ENCODE data around the gene SATB1.

SATB1 gene

GRCh38 chr3:18403061-18403460 lies 22.1 kb downstream of the SATB1 start:
- intact Hi-C loops (cut with micrococcal nuclease) = no loop called here
- Mint-ChIP-seq H3K36me3 (ENCODE audit: low read depth) (peaks cover 7% of the 10 kb centered on the region), H3K4me3 (no peak overlapping the region), H3K27me3 (no peaks in the 10 kb centered on the region), H3K9me3 (no peaks in the 10 kb centered on the region), H3K4me1 (ENCODE audit: low read depth) (peaks cover 22% of the 10 kb centered on the region), H3K27ac (no peak overlapping the region)

- Mint-ChIP-seq H3K27ac (no peak overlapping the region), H3K4me1 (ENCODE audit: low read depth) (peaks cover 22% of the 10 kb centered on the region), H3K27me3 (no peaks in the 10 kb centered on the region), H3K4me3 (no peak overlapping the region), H3K9me3 (no peaks in the 10 kb centered on the region), H3K36me3 (ENCODE audit: low read depth) (peaks cover 7% of the 10 kb centered on the region)
- intact Hi-C loops (cut with micrococcal nuclease) = no loop called here
These were observed 22.8 kb downstream of the SATB1 start for GRCh38 chr3:18402239-18402799.

GRCh38 chr3:18401300-18401961 lies 23.7 kb downstream of the SATB1 start:
- Mint-ChIP-seq H3K27ac (no peak overlapping the region), H3K9me3 (no peaks in the 10 kb centered on the region), H3K4me3 (no peak overlapping the region), H3K4me1 (ENCODE audit: low read depth) (peaks cover 22% of the 10 kb centered on the region), H3K27me3 (no peaks in the 10 kb centered on the region), H3K36me3 (ENCODE audit: low read depth) (peaks cover 16% of the 10 kb centered on the region)
- intact Hi-C loops (cut with micrococcal nuclease) = no loop called here

GRCh38 chr3:18398448-18398847 lies 26.7 kb downstream of the SATB1 start:
- peaks cover 22% of the 10 kb centered on the region for H3K4me1 Mint-ChIP-seq (ENCODE audit: low read depth)
- H3K27me3 Mint-ChIP-seq = no peaks in the 10 kb centered on the region
- no peak overlapping the region for H3K27ac Mint-ChIP-seq
- H3K9me3 Mint-ChIP-seq = no peaks in the 10 kb centered on the region
- intact Hi-C loops (cut with micrococcal nuclease) = no loop called here
- peaks cover 31% of the 10 kb centered on the region for H3K36me3 Mint-ChIP-seq (ENCODE audit: low read depth)
- no peak overlapping the region for H3K4me3 Mint-ChIP-seq

GRCh38 chr3:18396428-18396827 lies 28.7 kb downstream of the SATB1 start:
- Mint-ChIP-seq H3K36me3 (ENCODE audit: low read depth) (peaks cover 36% of the 10 kb centered on the region), H3K27ac (no peak overlapping the region), H3K4me1 (ENCODE audit: low read depth) (peaks cover 7% of the 10 kb centered on the region), H3K4me3 (no peak overlapping the region), H3K27me3 (no peaks in the 10 kb centered on the region), H3K9me3 (no peaks in the 10 kb centered on the region)
- intact Hi-C loops (cut with micrococcal nuclease) = no loop called here

GRCh38 chr3:18394384-18394995 lies 30.6 kb downstream of the SATB1 start:
- peaks cover 29% of the 10 kb centered on the region for H3K36me3 Mint-ChIP-seq (ENCODE audit: low read depth)
- H3K4me1 Mint-ChIP-seq (ENCODE audit: low read depth) = no peaks in the 10 kb centered on the region
- intact Hi-C loops (cut with micrococcal nuclease) = no loop called here

GRCh38 chr3:18393906-18394305 lies 31.2 kb downstream of the SATB1 start:
- Mint-ChIP-seq H3K4me3 (no peak overlapping the region), H3K27ac (no peak overlapping the region), H3K9me3 (no peaks in the 10 kb centered on the region), H3K4me1 (ENCODE audit: low read depth) (no peaks in the 10 kb centered on the region), H3K36me3 (ENCODE audit: low read depth) (peaks cover 29% of the 10 kb centered on the region), H3K27me3 (no peaks in the 10 kb centered on the region)
- intact Hi-C loops (cut with micrococcal nuclease) = no loop called here

More at GRCh38 chr3:18394384-18394995, 30.6 kb downstream of the SATB1 start:
- Mint-ChIP-seq H3K9me3 (no peaks in the 10 kb centered on the region), H3K4me3 (no peak overlapping the region), H3K27ac (no peak overlapping the region), H3K27me3 (no peaks in the 10 kb centered on the region)

GRCh38 chr3:18390024-18390660 lies 35.0 kb downstream of the SATB1 start:
- H3K4me3 Mint-ChIP-seq = no peak overlapping the region
- peaks cover 23% of the 10 kb centered on the region for H3K36me3 Mint-ChIP-seq (ENCODE audit: low read depth)
- intact Hi-C loops (cut with micrococcal nuclease) = no loop called here
- no peaks in the 10 kb centered on the region for H3K9me3 Mint-ChIP-seq
- no peaks in the 10 kb centered on the region for H3K27me3 Mint-ChIP-seq
- no peak overlapping the region for H3K27ac Mint-ChIP-seq
- no peaks in the 10 kb centered on the region for H3K4me1 Mint-ChIP-seq (ENCODE audit: low read depth)

GRCh38 chr3:18389108-18389733 lies 35.9 kb downstream of the SATB1 start:
- Mint-ChIP-seq H3K4me3 (no peak overlapping the region), H3K4me1 (ENCODE audit: low read depth) (no peaks in the 10 kb centered on the region), H3K27me3 (no peaks in the 10 kb centered on the region), H3K27ac (no peak overlapping the region), H3K9me3 (no peaks in the 10 kb centered on the region), H3K36me3 (ENCODE audit: low read depth) (peaks cover 18% of the 10 kb centered on the region)
- intact Hi-C loops (cut with micrococcal nuclease) = loop anchor here (2.0 kb wide), 1 partner anchor 494 kb away; no protein-coding TSS in a partner anchor

- no peaks in the 10 kb centered on the region for H3K9me3 Mint-ChIP-seq
- H3K27ac Mint-ChIP-seq = no peak overlapping the region
- intact Hi-C loops (cut with micrococcal nuclease) = no loop called here
- H3K36me3 Mint-ChIP-seq (ENCODE audit: low read depth) = peaks cover 13% of the 10 kb centered on the region
- no peaks in the 10 kb centered on the region for H3K4me1 Mint-ChIP-seq (ENCODE audit: low read depth)
- H3K27me3 Mint-ChIP-seq = no peaks in the 10 kb centered on the region
- no peak overlapping the region for H3K4me3 Mint-ChIP-seq
These were observed 38.8 kb downstream of the SATB1 start for GRCh38 chr3:18386274-18386890.

GRCh38 chr3:18385706-18386105 lies 39.4 kb downstream of the SATB1 start:
- Mint-ChIP-seq H3K36me3 (ENCODE audit: low read depth) (peaks cover 13% of the 10 kb centered on the region), H3K9me3 (no peaks in the 10 kb centered on the region), H3K4me1 (ENCODE audit: low read depth) (no peaks in the 10 kb centered on the region), H3K27ac (no peak overlapping the region), H3K4me3 (no peak overlapping the region), H3K27me3 (no peaks in the 10 kb centered on the region)
- intact Hi-C loops (cut with micrococcal nuclease) = no loop called here

- Mint-ChIP-seq H3K27ac (no peak overlapping the region), H3K4me3 (no peak overlapping the region), H3K4me1 (ENCODE audit: low read depth) (no peaks in the 10 kb centered on the region), H3K27me3 (no peaks in the 10 kb centered on the region), H3K36me3 (ENCODE audit: low read depth) (peaks cover 13% of the 10 kb centered on the region), H3K9me3 (no peaks in the 10 kb centered on the region)
- intact Hi-C loops (cut with micrococcal nuclease) = no loop called here
These were observed 42.3 kb downstream of the SATB1 start for GRCh38 chr3:18382760-18383369.

GRCh38 chr3:18379647-18380046 lies 45.5 kb downstream of the SATB1 start:
- peaks cover 19% of the 10 kb centered on the region for H3K36me3 Mint-ChIP-seq (ENCODE audit: low read depth)
- H3K9me3 Mint-ChIP-seq = no peaks in the 10 kb centered on the region
- H3K27ac Mint-ChIP-seq = no peak overlapping the region
- intact Hi-C loops (cut with micrococcal nuclease) = no loop called here
- H3K27me3 Mint-ChIP-seq = no peaks in the 10 kb centered on the region
- no peak overlapping the region for H3K4me3 Mint-ChIP-seq
- H3K4me1 Mint-ChIP-seq (ENCODE audit: low read depth) = no peaks in the 10 kb centered on the region

Measured in dendritic cell treated with granulocyte-macrophage colony-stimulating factor and Interleukin-4, amounts not matched to agents 40 ng/mL and 50 ng/mL, for 4 days (primary cell).